ENCODE measurements around the gene PLPP2. TPM values are rescaled to one million over a fixed set of nuclear protein-coding genes. Genes with fewer than 3 reads are reported as not detected.

Gene PLPP2
- total and polyA plus RNA-seq, 7 donors = 0.10 to 0.93 (median 0.30) TPM; not detected in 1

GRCh38 chr19:294946-295686, 3.9 kb upstream of the PLPP2 start:
- H3K27ac ChIP-seq = no peak overlapping the region
- H3K9me3 ChIP-seq = no peaks in the 10 kb centered on the region
- ATAC-seq (peak; percentile 64 to 73 (median 64)), DNase-seq (peak in 1 of 2 donors; percentile 52)
- no peaks in the 10 kb centered on the region for H3K4me1 ChIP-seq
- 9 to 10% (median 10%) methylated on average over 31 to 38 of the region's 38 CpGs for WGBS, 3 donors
- peak overlapping the region; percentile 22 for H3K4me3 ChIP-seq
- peaks cover 4 to 57% (median 30%) of the 10 kb centered on the region in 3 donors for H3K27me3 ChIP-seq (ENCODE audit: insufficient read depth in 3 of 3, low read length in 2 of 3)
- peak; percentile 59 for TF ChIP-seq CTCF (IDR thresholded peaks at IDR 0.05)
- intact Hi-C loops (cut with DNase I) = no loop called here
- H3K36me3 ChIP-seq (ENCODE audit: insufficient read depth in 1 of 2, low read depth in 1 of 2) = no peaks in the 10 kb centered on the region

- WGBS, 3 donors = 2% methylated on average over 29 of the region's 29 CpGs
- ATAC-seq = peak in 1 of 4 donors; percentile 35
- Histone ChIP-seq H3K4me3 (peak overlapping the region; percentile 22), H3K27ac (no peak overlapping the region), H3K4me1 (no peaks in the 10 kb centered on the region), H3K9me3 (no peaks in the 10 kb centered on the region), H3K27me3 (ENCODE audit: insufficient read depth in 3 of 3, low read length in 2 of 3) (peaks cover 4 to 64% (median 32%) of the 10 kb centered on the region in 3 donors), H3K36me3 (ENCODE audit: insufficient read depth in 1 of 2, low read depth in 1 of 2) (no peaks in the 10 kb centered on the region)
- TF ChIP-seq CTCF (IDR thresholded peaks at IDR 0.05) = no peak
- peak in 1 of 2 donors; percentile 38 for DNase-seq
- intact Hi-C loops (cut with DNase I) = no loop called here
These were observed 3.2 kb upstream of the PLPP2 start for GRCh38 chr19:294341-294945.

DNA sequence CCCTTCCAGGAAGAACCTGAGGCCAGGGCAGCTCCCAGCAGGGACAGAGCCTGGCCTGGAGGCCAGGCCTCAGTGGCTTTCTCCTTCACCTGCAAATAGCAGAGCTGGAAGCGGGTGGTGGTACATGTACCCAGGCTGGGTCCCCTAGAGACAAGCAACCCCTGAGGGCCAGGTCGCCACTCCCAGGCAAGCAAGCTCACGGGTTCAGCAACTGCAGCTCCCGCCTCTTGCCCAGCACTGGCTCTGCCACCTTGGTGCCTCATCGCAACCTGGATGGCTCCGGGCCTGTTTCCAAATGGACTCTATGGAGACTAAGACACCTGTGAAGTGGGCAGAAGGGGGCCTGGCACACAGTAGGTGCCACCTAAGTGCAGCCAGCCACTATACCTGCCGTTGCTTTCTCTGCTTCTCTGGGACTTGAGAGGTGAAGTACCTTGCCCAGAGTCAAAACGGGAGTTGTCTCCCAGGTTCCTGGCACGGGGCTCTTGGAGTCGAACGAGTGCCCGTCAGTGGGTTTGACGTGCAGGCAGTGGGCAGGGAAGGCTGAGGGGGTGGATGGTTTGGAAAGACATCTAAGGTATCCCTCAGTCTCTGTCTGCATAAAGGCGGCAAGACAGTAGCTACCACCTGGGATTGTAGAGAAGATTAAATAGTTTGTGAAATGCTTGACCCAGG, 2.4 kb upstream of the PLPP2 start:
- Histone ChIP-seq H3K4me1 (no peaks in the 10 kb centered on the region), H3K36me3 (ENCODE audit: insufficient read depth in 1 of 2, low read depth in 1 of 2) (no peaks in the 10 kb centered on the region), H3K4me3 (no peak overlapping the region), H3K9me3 (no peaks in the 10 kb centered on the region), H3K27me3 (ENCODE audit: insufficient read depth in 3 of 3, low read length in 2 of 3) (peaks cover 4 to 72% (median 32%) of the 10 kb centered on the region in 3 donors), H3K27ac (no peak overlapping the region)
- DNase-seq (peak in 1 of 2 donors; percentile 39), ATAC-seq (no peak)
- WGBS, 3 donors = 61 to 75% (median 65%) methylated on average over 14 of the region's 14 CpGs
- intact Hi-C loops (cut with DNase I) = no loop called here
- no peak for TF ChIP-seq CTCF (IDR thresholded peaks at IDR 0.05)

DNA sequence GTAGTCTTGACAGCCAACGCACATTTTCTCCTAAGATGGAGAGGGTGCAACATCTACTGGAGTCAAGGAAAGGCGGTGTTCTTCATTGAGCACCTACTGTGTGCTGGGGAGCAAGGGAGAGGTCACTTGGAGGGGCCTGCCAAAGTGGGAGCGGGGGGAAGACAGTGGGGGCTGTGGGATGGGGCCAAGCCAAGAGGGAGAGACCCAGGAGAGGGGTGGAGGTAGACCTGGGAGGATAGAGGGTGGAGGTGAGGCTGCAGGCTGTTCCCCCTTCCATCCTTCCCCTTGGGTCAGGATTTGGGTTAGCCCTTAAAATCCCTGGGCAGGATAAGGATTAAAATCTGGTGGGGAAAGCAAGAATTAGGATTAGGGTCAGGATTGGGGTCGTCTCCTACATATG, 1.7 kb upstream of the PLPP2 start:
- 68 to 84% (median 77%) methylated on average over 4 of the region's 4 CpGs for WGBS, 3 donors
- peak in 1 of 2 donors; percentile 18 for DNase-seq
- no peaks in the 10 kb centered on the region for H3K9me3 ChIP-seq
- intact Hi-C loops (cut with DNase I) = no loop called here
- no peak for TF ChIP-seq CTCF (IDR thresholded peaks at IDR 0.05)
- H3K27me3 ChIP-seq (ENCODE audit: insufficient read depth in 3 of 3, low read length in 2 of 3) = peaks cover 4 to 72% (median 32%) of the 10 kb centered on the region in 3 donors
- no peak overlapping the region for H3K4me3 ChIP-seq
- no peaks in the 10 kb centered on the region for H3K36me3 ChIP-seq (ENCODE audit: insufficient read depth in 1 of 2, low read depth in 1 of 2)
- H3K27ac ChIP-seq = no peak overlapping the region
- no peaks in the 10 kb centered on the region for H3K4me1 ChIP-seq
- ATAC-seq = no peak
